Panc1 (cell line): Measurements from ENCODE around the gene ADGRA1.

Experiments
- POLR2AphosphoS5 ChIP-seq: IDR thresholded peaks from 2 replicates; pipeline ENCODE4 v1.6.1; 2012; ENCODE audit warnings: mild to moderate bottlenecking, low read depth, low read length, moderate library complexity
- TCF7L2 ChIP-seq: IDR thresholded peaks from 2 replicates; pipeline ENCODE4 v1.6.1; 2011; ENCODE audit warnings: mild to moderate bottlenecking, low read depth, low read length, inconsistent platforms
- TF ChIP-seq, protein P1 (sequence below): fragments of 450-650 bp; IDR thresholded peaks from 2 replicates; pipeline ENCODE4 v1.5.1; 2017; ENCODE audit warnings: mild to moderate bottlenecking
- TF ChIP-seq, protein P2 (sequence below), 2 experiments: IDR thresholded peaks; 2 replicates each; pipeline ENCODE4 v1.6.1; 2011 to 2012; ENCODE audit warnings: low read depth in 2 of 2, control low read depth in 1 of 2, low read length in 1 of 2, mild to moderate bottlenecking in 1 of 2, moderate library complexity in 1 of 2; ENCODE audit not compliant: insufficient read depth in 1 of 2

DNA sequence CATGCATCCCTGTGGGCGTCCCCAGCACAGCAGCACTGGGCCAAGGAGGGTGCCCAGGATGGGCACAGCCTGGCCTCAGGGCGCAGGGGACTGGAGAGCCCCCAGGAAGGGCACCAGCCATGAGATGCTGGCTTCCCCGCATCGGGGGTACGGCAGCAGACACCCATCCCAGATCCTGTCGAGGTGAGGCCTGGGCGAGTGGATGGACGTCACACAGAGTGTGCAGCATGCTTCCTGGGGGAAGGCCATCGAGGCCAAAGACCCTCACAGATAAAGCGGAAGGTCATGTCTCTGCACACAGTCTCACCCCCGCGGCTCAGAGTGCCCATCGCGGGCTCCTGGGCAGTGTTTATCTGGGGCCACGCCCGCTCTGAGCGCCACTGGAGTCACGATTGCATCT lies 18.8 kb downstream of the ADGRA1 start:
- TF ChIP-seq, protein P1, sequence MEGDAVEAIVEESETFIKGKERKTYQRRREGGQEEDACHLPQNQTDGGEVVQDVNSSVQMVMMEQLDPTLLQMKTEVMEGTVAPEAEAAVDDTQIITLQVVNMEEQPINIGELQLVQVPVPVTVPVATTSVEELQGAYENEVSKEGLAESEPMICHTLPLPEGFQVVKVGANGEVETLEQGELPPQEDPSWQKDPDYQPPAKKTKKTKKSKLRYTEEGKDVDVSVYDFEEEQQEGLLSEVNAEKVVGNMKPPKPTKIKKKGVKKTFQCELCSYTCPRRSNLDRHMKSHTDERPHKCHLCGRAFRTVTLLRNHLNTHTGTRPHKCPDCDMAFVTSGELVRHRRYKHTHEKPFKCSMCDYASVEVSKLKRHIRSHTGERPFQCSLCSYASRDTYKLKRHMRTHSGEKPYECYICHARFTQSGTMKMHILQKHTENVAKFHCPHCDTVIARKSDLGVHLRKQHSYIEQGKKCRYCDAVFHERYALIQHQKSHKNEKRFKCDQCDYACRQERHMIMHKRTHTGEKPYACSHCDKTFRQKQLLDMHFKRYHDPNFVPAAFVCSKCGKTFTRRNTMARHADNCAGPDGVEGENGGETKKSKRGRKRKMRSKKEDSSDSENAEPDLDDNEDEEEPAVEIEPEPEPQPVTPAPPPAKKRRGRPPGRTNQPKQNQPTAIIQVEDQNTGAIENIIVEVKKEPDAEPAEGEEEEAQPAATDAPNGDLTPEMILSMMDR, result no peak
- TF ChIP-seq, protein P2, sequence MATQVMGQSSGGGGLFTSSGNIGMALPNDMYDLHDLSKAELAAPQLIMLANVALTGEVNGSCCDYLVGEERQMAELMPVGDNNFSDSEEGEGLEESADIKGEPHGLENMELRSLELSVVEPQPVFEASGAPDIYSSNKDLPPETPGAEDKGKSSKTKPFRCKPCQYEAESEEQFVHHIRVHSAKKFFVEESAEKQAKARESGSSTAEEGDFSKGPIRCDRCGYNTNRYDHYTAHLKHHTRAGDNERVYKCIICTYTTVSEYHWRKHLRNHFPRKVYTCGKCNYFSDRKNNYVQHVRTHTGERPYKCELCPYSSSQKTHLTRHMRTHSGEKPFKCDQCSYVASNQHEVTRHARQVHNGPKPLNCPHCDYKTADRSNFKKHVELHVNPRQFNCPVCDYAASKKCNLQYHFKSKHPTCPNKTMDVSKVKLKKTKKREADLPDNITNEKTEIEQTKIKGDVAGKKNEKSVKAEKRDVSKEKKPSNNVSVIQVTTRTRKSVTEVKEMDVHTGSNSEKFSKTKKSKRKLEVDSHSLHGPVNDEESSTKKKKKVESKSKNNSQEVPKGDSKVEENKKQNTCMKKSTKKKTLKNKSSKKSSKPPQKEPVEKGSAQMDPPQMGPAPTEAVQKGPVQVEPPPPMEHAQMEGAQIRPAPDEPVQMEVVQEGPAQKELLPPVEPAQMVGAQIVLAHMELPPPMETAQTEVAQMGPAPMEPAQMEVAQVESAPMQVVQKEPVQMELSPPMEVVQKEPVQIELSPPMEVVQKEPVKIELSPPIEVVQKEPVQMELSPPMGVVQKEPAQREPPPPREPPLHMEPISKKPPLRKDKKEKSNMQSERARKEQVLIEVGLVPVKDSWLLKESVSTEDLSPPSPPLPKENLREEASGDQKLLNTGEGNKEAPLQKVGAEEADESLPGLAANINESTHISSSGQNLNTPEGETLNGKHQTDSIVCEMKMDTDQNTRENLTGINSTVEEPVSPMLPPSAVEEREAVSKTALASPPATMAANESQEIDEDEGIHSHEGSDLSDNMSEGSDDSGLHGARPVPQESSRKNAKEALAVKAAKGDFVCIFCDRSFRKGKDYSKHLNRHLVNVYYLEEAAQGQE (IDR thresholded peaks at IDR 0.05; ENCODE audit: insufficient read depth in 1 of 2, low read depth in 2 of 2, low read length in 1 of 2), result no peak
- no peak for TF ChIP-seq TCF7L2
- no peak for TF ChIP-seq POLR2AphosphoS5
